AG04449 (cell line): ENCODE results near the gene TEX54.

ENCODE experiments used
- CTCF ChIA-PET: fragments of 350-600 bp; formaldehyde crosslinking; extraction: SDS; loops from one replicate; lab custom pipeline; 2021; ENCODE audit warnings: antibody characterized with exemption; lab: Yijun Ruan, JAX
- POLR2A ChIA-PET: fragments of 400-600, 350-600 bp; formaldehyde crosslinking; extraction: SDS; loops from one replicate; lab custom pipeline; 2020; ENCODE audit warnings: antibody characterized with exemption, inconsistent platforms; lab: Yijun Ruan, JAX
- DNase-seq: peaks from one replicate; pipeline ENCODE4 v3.0.0-alpha.2; 2010; ENCODE audit warnings: low read depth, low spot score
- H3K4me3 ChIP-seq: 2 replicates; pipeline ENCODE4 v1.5.1; 2011; ENCODE audit warnings: low read depth, mild to moderate bottlenecking, control low read depth, low read length
- CTCF ChIP-seq: IDR thresholded peaks from one replicate; pipeline ENCODE4 v1.5.1; 2011; ENCODE audit warnings: mild to moderate bottlenecking, moderate library complexity, low read length, control low read depth, inconsistent platforms; ENCODE audit not compliant: insufficient read depth; ENCODE audit errors: missing control alignments

The TEX54 gene

GRCh38 chr11:62823677-62824076 lies 9.0 kb downstream of the TEX54 start:
- ChIA-PET CTCF (interaction anchor here (0.6 to 1.4 kb wide), 2 partner anchors 9 to 37 kb away, joined by 3 to 4 read pairs; no protein-coding TSS in a partner anchor), POLR2A (interaction anchor here (1.0 to 2.0 kb wide), 3 partner anchors 8 to 18 kb away, joined by 3 to 7 read pairs (median 4); partner anchors contain the start of gene STX5)
- H3K4me3 ChIP-seq = no peak overlapping the region
- DNase-seq = no peak
- TF ChIP-seq CTCF = no peak

- H3K4me3 ChIP-seq = no peak overlapping the region
- TF ChIP-seq CTCF = no peak
- POLR2A ChIA-PET = interaction anchor here (1.2 to 1.4 kb wide), 3 partner anchors 11 to 13 kb away, joined by 3 to 5 read pairs (median 3); no protein-coding TSS in a partner anchor
- no peak for DNase-seq
- CTCF ChIA-PET = interaction anchor here (1.4 kb wide), 1 partner anchor 31 kb away, joined by 5 read pairs; no protein-coding TSS in a partner anchor
These were observed 15.5 kb downstream of the TEX54 start for GRCh38 chr11:62817129-62817528.

- no peak for TF ChIP-seq CTCF
- ChIA-PET CTCF (interaction anchor here (1.0 to 1.4 kb wide), 3 partner anchors 9 to 30 kb away, joined by 3 to 5 read pairs (median 3); no protein-coding TSS in a partner anchor), POLR2A (interaction anchor here (0.6 to 1.4 kb wide), 4 partner anchors 11 to 1501 kb away, joined by 3 to 5 read pairs (median 3); partner anchors contain the start of gene TRMT112)
- no peak overlapping the region for H3K4me3 ChIP-seq
- DNase-seq = no peak
These were observed 16.1 kb downstream of the TEX54 start for GRCh38 chr11:62816557-62816956.

- CTCF ChIA-PET = interaction anchor here (0.7 to 3.1 kb wide), 3 partner anchors 21 to 51 kb away, joined by 3 to 13 read pairs (median 4); partner anchors contain the start of genes TEX54 and TMEM179B
- DNase-seq = no peak
- POLR2A ChIA-PET = interaction anchor here (0.7 to 2.0 kb wide), 3 partner anchors 14 to 30 kb away, joined by 3 to 6 read pairs (median 4); partner anchors contain the start of gene STX5
These were observed 21.0 kb downstream of the TEX54 start for GRCh38 chr11:62811659-62812058.

GRCh38 chr11:62810748-62811147 lies 21.9 kb downstream of the TEX54 start:
- no peak overlapping the region for H3K4me3 ChIP-seq
- ChIA-PET CTCF (interaction anchor here (0.7 to 3.1 kb wide), 3 partner anchors 22 to 52 kb away, joined by 3 to 13 read pairs (median 4); partner anchors contain the start of genes TEX54 and TMEM179B), POLR2A (interaction anchor here (1.0 kb wide), 1 partner anchor 31 kb away, joined by 3 read pairs; no protein-coding TSS in a partner anchor)
- DNase-seq = no peak
- TF ChIP-seq CTCF = no peak

More at GRCh38 chr11:62811659-62812058, 21.0 kb downstream of the TEX54 start:
- no peak for TF ChIP-seq CTCF
- H3K4me3 ChIP-seq = no peak overlapping the region

GRCh38 chr11:62806611-62807121 lies 26.0 kb downstream of the TEX54 start:
- CTCF ChIA-PET = interaction anchor here (0.8 to 1.7 kb wide), 3 partner anchors 9 to 20 kb away, joined by 3 to 5 read pairs (median 4); no protein-coding TSS in a partner anchor
- no peak for DNase-seq
- TF ChIP-seq CTCF = no peak
- H3K4me3 ChIP-seq = no peak overlapping the region
- POLR2A ChIA-PET = interaction anchor here (0.7 to 2.2 kb wide), 6 partner anchors 9 to 142 kb away, joined by 3 to 19 read pairs (median 4); partner anchors contain the start of genes C11orf98 and STX5
